Thyroid gland (tissue), 4 donors: Measurements from ENCODE around the gene GLYR1. TPM values are rescaled to one million over a fixed set of nuclear protein-coding genes. Genes with fewer than 3 reads are reported as not detected.

Source experiments
- DNase-seq, 2 donors: peaks; one replicate each; pipeline ENCODE4 v3.0.0-alpha.2; 2019
- H3K27ac ChIP-seq, 3 donors: fragments of 200-600 bp; sonication (generic); 1 replicate in 2 of 3; 2 replicates in 1 of 3; pipeline ENCODE4 v1.5.1; 2016 to 2019; ENCODE audit warnings: mild to moderate bottlenecking in 1 of 3, moderate library complexity in 1 of 3
- H3K27me3 ChIP-seq: fragments of 200-600 bp; sonication (generic); one replicate; pipeline ENCODE4 v1.5.1; 2019
- H3K36me3 ChIP-seq, 2 donors: fragments of 200-600 bp; sonication (generic); one replicate each; pipeline ENCODE4 v1.5.1; 2016 to 2019
- H3K4me1 ChIP-seq, 2 donors: fragments of 200-600 bp; sonication (generic); one replicate each; pipeline ENCODE4 v1.5.1; 2017 to 2019
- H3K4me3 ChIP-seq, 3 donors: fragments of 200-600 bp; sonication (generic); replicated peaks in 1 of 3; 1 replicate in 2 of 3; 2 replicates in 1 of 3; pipeline ENCODE4 v1.5.1; 2016; ENCODE audit warnings: mild to moderate bottlenecking in 1 of 3
- H3K9me3 ChIP-seq: fragments of 200-600 bp; sonication (generic); one replicate; pipeline ENCODE4 v1.5.1; 2017
- CTCF ChIP-seq, 6 experiments: fragments of 200-600 bp in 3 of 6; fragments of 450-650 bp in 3 of 6; sonication (generic) in 3 of 6; IDR thresholded peaks; one replicate each; pipeline ENCODE4 v1.5.1; 2016 to 2019; ENCODE audit warnings: antibody characterized with exemption in 6 of 6, mild to moderate bottlenecking in 2 of 6, inconsistent platforms in 1 of 6, moderate library complexity in 1 of 6
- POLR2A ChIP-seq, 2 donors: fragments of 450-650 bp; IDR thresholded peaks; one replicate each; pipeline ENCODE4 v1.6.1; 2017; ENCODE audit warnings: antibody characterized with exemption in 2 of 2, mild to moderate bottlenecking in 2 of 2, moderate library complexity in 1 of 2
- WGBS, 2 donors: methylation state at CpG; one replicate each; pipeline ENCODE4 v1.1.5; 2017; 5-methylcytosine and 5-hydroxymethylcytosine counted together
- intact Hi-C: fragments of 100-400 bp; cut with DNase I; formaldehyde crosslinking; loops from one replicate; pipeline ENCODE4 v1.15.1; 2023
- total RNA-seq, 4 donors: library from RNA; depleted of rRNA; stranded (reverse); fragments of >200 nt; gene quantifications; one replicate each; pipeline ENCODE4 v1.2.3, GENCODE V29; 2016

Gene GLYR1
- total RNA-seq, 4 donors from 2014 or later = 43.1 to 89.2 (median 75.5) TPM

- H3K4me3 ChIP-seq = no peak overlapping the region
- H3K27me3 ChIP-seq = no peaks in the 10 kb centered on the region
- H3K27ac ChIP-seq = no peak overlapping the region
- TF ChIP-seq POLR2A (IDR thresholded peaks at IDR 0.05) = no peak
- no peak for TF ChIP-seq CTCF (IDR thresholded peaks at IDR 0.05)
- H3K4me1 ChIP-seq = no peaks in the 10 kb centered on the region
- peaks cover 63% of the 10 kb centered on the region in 2 donors for H3K36me3 ChIP-seq
- 89 to 98% methylated on average over 7 of the region's 7 CpGs for WGBS, 2 donors
- no peak for DNase-seq
- H3K9me3 ChIP-seq = no peaks in the 10 kb centered on the region
- intact Hi-C loops = no loop called here
Observed at GRCh38 chr16:4830408-4830807, 16.7 kb downstream of the GLYR1 start.

DNA sequence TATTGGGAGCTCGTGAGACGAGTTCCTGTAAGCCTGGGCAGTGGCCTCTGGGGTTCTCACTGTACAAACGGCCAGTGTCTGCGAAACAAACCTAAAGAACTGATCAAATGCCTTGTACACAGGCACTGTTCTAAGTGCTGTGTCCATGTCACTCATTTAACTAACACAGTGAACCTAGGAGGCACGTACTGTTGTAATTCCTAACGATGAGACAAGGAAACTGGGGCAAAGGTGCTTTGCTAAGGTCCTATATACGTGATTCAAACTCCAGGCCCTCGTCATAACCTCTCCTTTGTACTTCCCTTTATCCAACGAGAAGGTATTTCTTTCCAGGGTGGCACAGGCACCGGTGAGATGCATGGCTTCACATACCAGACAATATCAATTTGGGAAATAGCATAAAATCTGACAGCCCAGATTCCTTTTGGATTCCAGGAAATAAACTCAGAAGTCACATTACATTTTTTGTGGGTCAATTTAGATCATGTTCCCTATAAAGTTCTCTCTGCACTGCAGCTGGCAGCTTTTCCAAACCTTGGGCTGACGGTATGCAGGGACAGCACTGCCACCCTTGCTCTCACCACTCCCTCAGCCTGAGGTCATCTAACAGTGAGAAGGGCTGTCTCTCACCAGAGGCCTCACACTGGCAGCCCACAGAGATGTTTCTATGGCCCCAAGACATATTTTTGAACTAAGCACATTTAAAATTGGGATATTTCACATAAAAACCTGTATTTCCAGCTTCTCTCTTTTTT lies 18.3 kb downstream of the GLYR1 start:
- intact Hi-C loops = no loop called here
- H3K4me1 ChIP-seq = no peaks in the 10 kb centered on the region
- no peaks in the 10 kb centered on the region for H3K27me3 ChIP-seq
- no peak overlapping the region for H3K4me3 ChIP-seq
- DNase-seq = no peak
- H3K9me3 ChIP-seq = no peaks in the 10 kb centered on the region
- TF ChIP-seq CTCF (IDR thresholded peaks at IDR 0.05) = no peak
- no peak for TF ChIP-seq POLR2A (IDR thresholded peaks at IDR 0.05)
- WGBS, 2 donors = 93 to 95% methylated on average over 11 of the region's 11 CpGs
- H3K36me3 ChIP-seq = peaks cover 64 to 74% of the 10 kb centered on the region in 2 donors
- H3K27ac ChIP-seq = no peak overlapping the region

- DNase-seq = no peak
- Histone ChIP-seq H3K36me3 (peaks cover 73 to 83% of the 10 kb centered on the region in 2 donors), H3K4me3 (no peak overlapping the region), H3K27me3 (no peaks in the 10 kb centered on the region), H3K27ac (no peak overlapping the region), H3K9me3 (no peaks in the 10 kb centered on the region), H3K4me1 (no peaks in the 10 kb centered on the region)
- intact Hi-C loops = no loop called here
- 95 to 98% methylated on average over 10 of the region's 10 CpGs for WGBS, 2 donors
- TF ChIP-seq CTCF (IDR thresholded peaks at IDR 0.05) = no peak
- no peak for TF ChIP-seq POLR2A (IDR thresholded peaks at IDR 0.05)
Observed at GRCh38 chr16:4826980-4827379, 20.1 kb downstream of the GLYR1 start.

GRCh38 chr16:4826526-4826925 lies 20.6 kb downstream of the GLYR1 start:
- Histone ChIP-seq H3K4me1 (no peaks in the 10 kb centered on the region), H3K4me3 (no peak overlapping the region), H3K27ac (no peak overlapping the region), H3K36me3 (peaks cover 73 to 83% of the 10 kb centered on the region in 2 donors), H3K9me3 (no peaks in the 10 kb centered on the region), H3K27me3 (no peaks in the 10 kb centered on the region)
- intact Hi-C loops = no loop called here
- no peak for DNase-seq
- TF ChIP-seq CTCF (IDR thresholded peaks at IDR 0.05) (no peak), POLR2A (IDR thresholded peaks at IDR 0.05) (no peak)
- WGBS, 2 donors = 99 to 100% methylated on average over 4 of the region's 4 CpGs

- no peaks in the 10 kb centered on the region for H3K27me3 ChIP-seq
- H3K4me1 ChIP-seq = no peaks in the 10 kb centered on the region
- H3K9me3 ChIP-seq = no peaks in the 10 kb centered on the region
- intact Hi-C loops = no loop called here
- 93 to 94% methylated on average over 8 of the region's 8 CpGs for WGBS, 2 donors
- no peak overlapping the region for H3K27ac ChIP-seq
- TF ChIP-seq CTCF (IDR thresholded peaks at IDR 0.05) = no peak
- TF ChIP-seq POLR2A (IDR thresholded peaks at IDR 0.05) = no peak
- H3K4me3 ChIP-seq = no peak overlapping the region
- DNase-seq = no peak
- H3K36me3 ChIP-seq = peaks cover 72 to 83% of the 10 kb centered on the region in 2 donors
Observed at GRCh38 chr16:4825196-4825595, 21.9 kb downstream of the GLYR1 start.
